ENCODE measurements around the gene KIF3C. TPM values are rescaled to one million over a fixed set of nuclear protein-coding genes. Genes with fewer than 3 reads are reported as not detected.
"Not testable (repeated sequence)": the region's sequence is repeated elsewhere in the genome, so short reads cannot be mapped to it uniquely, and the experiment has no call there.

Gene KIF3C
- total and polyA plus RNA-seq, 2 donors (not counting 3 experiments of a cell fraction or from before 2014, with no cell fraction given), result 11.4 to 40.7 TPM

- H2AFZ ChIP-seq (ENCODE audit: low read depth, low read length); FAIRE-seq: not testable (repeated sequence)
- CTCF ChIA-PET, result interaction anchor here (1.5 kb wide), 1 partner anchor 35 kb away, joined by 13 read pairs; the partner anchor contains the start of gene RAB10
Measured at GRCh38 chr2:25998816-25999383, 16.6 kb upstream of the KIF3C start.

GRCh38 chr2:25996844-25997243 is 14.5 kb upstream of the KIF3C start:
- ChIA-PET CTCF (no interaction called here), POLR2A (no interaction called here)
- DNase-seq (ENCODE audit: low read depth, low spot score) (no peak), FAIRE-seq (peak; percentile 4)
- Histone ChIP-seq H2AFZ (ENCODE audit: low read depth, low read length) (no peak overlapping the region), H3K4me3 (replicated peaks in 1 of 3; ENCODE audit: insufficient read depth in 1 of 3, low read depth in 1 of 3, low read length in 3 of 3) (no peak overlapping the region), H3K4me2 (ENCODE audit: insufficient read depth, low read length) (no peak overlapping the region), H3K9me1 (replicated peaks; ENCODE audit: control insufficient read depth, extremely low read depth, insufficient read depth, low read length) (no peaks in the 10 kb centered on the region), H3K27ac (ENCODE audit: insufficient read depth, low read depth, low read length) (no peak overlapping the region), H4K20me1 (replicated peaks; ENCODE audit: control insufficient read depth, extremely low read depth, insufficient read depth, low read length) (no peaks in the 10 kb centered on the region), H3K79me2 (ENCODE audit: control insufficient read depth, insufficient read depth, low read length) (no peaks in the 10 kb centered on the region), H3K9ac (replicated peaks; ENCODE audit: extremely low read depth, insufficient read depth, low read length) (no peak overlapping the region), H3K27me3 (ENCODE audit: control insufficient read depth in 2 of 2, insufficient read depth in 2 of 2, low read length in 2 of 2) (no peaks in the 10 kb centered on the region), H3K36me3 (ENCODE audit: control insufficient read depth in 2 of 2, extremely low read depth in 1 of 2, insufficient read depth in 2 of 2, low read length in 2 of 2) (no peaks in the 10 kb centered on the region), H3K9me3 (replicated peaks; ENCODE audit: control insufficient read depth, insufficient read depth, low read length) (no peaks in the 10 kb centered on the region), H3K4me1 (ENCODE audit: control insufficient read depth, extremely low read depth, insufficient read depth, low read length) (peaks cover 10% of the 10 kb centered on the region)
- intact Hi-C loops (cut with micrococcal nuclease) (loop anchor here (2.0 kb wide), 2 partner anchors 38 to 72 kb away; partner anchors contain the start of gene RAB10), dilution Hi-C loops (cut with MboI; ENCODE audit: extremely low pct_ligation_motif_present, low sequenced_read_pairs) (no loop called here)
- no TSS peak for BruUV-seq (replicated peaks)
- TF ChIP-seq, protein P1, sequence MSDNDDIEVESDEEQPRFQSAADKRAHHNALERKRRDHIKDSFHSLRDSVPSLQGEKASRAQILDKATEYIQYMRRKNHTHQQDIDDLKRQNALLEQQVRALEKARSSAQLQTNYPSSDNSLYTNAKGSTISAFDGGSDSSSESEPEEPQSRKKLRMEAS (IDR thresholded peaks at IDR 0.05; ENCODE audit: insufficient read depth, insufficient read length), result no peak
- TF ChIP-seq EZH2 (IDR thresholded peaks at IDR 0.05; ENCODE audit: borderline replicate concordance, low read depth, low read length, severe bottlenecking) (no peak), POLR2AphosphoS5 (IDR thresholded peaks at IDR 0.05; ENCODE audit: insufficient read depth, low read depth, low read length) (no peak), JUN (IDR thresholded peaks at IDR 0.05; ENCODE audit: borderline replicate concordance, insufficient read depth, insufficient read length, low read depth) (no peak), MYC (IDR thresholded peaks at IDR 0.05; ENCODE audit: low read depth, low read length) (no peak), POLR2A (IDR thresholded peaks at IDR 0.05; ENCODE audit: low read depth, low read length) (no peak), CTCF (IDR thresholded peaks at IDR 0.05; ENCODE audit: extremely low read depth in 1 of 2, insufficient read depth in 1 of 2, low read depth in 1 of 2, low read length in 2 of 2) (no peak), FOS (IDR thresholded peaks at IDR 0.05; ENCODE audit: borderline replicate concordance, insufficient read depth, low read length) (no peak), GATA2 (IDR thresholded peaks at IDR 0.05; ENCODE audit: insufficient read depth, insufficient read length, low read depth, low read length) (no peak)

More at GRCh38 chr2:25998816-25999383, 16.6 kb upstream of the KIF3C start:
- H3K9ac ChIP-seq (replicated peaks; ENCODE audit: extremely low read depth, insufficient read depth, low read length); BruUV-seq (replicated peaks); intact Hi-C loops (cut with micrococcal nuclease); H3K9me1 ChIP-seq (replicated peaks; ENCODE audit: control insufficient read depth, extremely low read depth, insufficient read depth, low read length); H3K27me3 ChIP-seq (ENCODE audit: control insufficient read depth in 2 of 2, insufficient read depth in 2 of 2, low read length in 2 of 2); H3K27ac ChIP-seq (ENCODE audit: insufficient read depth, low read depth, low read length); H4K20me1 ChIP-seq (replicated peaks; ENCODE audit: control insufficient read depth, extremely low read depth, insufficient read depth, low read length); H3K9me3 ChIP-seq (replicated peaks; ENCODE audit: control insufficient read depth, insufficient read depth, low read length); H3K79me2 ChIP-seq (ENCODE audit: control insufficient read depth, insufficient read depth, low read length); dilution Hi-C loops (cut with MboI; ENCODE audit: extremely low pct_ligation_motif_present, low sequenced_read_pairs); H3K36me3 ChIP-seq (ENCODE audit: control insufficient read depth in 2 of 2, extremely low read depth in 1 of 2, insufficient read depth in 2 of 2, low read length in 2 of 2); DNase-seq (ENCODE audit: low read depth, low spot score); H3K4me2 ChIP-seq (ENCODE audit: insufficient read depth, low read length); H3K4me3 ChIP-seq (replicated peaks in 1 of 3; ENCODE audit: insufficient read depth in 1 of 3, low read depth in 1 of 3, low read length in 3 of 3): not testable (repeated sequence)
- POLR2A ChIA-PET, result interaction anchor here (0.6 kb wide), 1 partner anchor 17 kb away, joined by 5 read pairs; the partner anchor contains the start of gene KIF3C
- H3K4me1 ChIP-seq (ENCODE audit: control insufficient read depth, extremely low read depth, insufficient read depth, low read length), result peaks cover 21% of the 10 kb centered on the region

Data from endothelial cell of umbilical vein (primary cell).